HG02610 (cell line): ENCODE results near the gene ANO1.
"Not testable (repeated sequence)": the region's sequence is repeated elsewhere in the genome, so short reads cannot be mapped to it uniquely, and the experiment has no call there.

ENCODE experiments used
- ATAC-seq: cut with Tn5 transposase; IDR thresholded peaks from one replicate; pipeline ENCODE4 v1.9.1; 2021; ENCODE audit warnings: mild to moderate bottlenecking, moderate library complexity; ENCODE audit not compliant: unreplicated experiment

Gene ANO1

DNA sequence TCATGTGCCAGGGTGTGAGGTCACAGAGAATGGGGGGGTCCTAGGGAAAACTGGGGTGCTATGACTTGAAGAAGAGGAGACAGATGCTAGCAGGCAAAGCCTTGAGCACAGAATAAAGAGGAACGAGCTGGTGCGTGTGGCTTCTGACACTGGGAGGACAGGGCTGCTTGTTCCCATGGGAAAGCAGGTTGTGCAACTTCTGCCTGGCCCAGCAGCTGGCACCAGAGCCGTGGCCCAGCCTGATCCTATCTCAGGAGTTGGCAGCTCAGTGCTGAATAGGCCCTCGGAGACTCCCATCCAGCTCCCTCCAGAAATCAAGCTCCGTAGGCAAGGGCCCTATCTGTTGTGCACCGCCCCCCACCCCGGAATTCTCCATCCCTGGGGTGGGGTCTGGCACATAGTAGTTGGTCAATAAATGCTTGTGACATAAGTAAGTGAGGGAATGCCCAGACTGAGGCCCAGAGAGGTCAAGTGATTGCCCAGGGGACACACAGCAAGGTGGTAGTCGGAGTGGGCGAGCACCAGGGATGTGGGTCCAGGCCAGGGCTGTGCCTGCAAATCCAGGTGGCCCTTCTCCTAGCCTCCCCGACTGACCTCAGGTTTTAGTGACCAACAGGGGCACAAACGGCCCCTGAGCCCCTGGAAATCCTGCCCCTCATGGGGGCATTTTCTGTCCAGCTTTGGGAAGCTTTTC lies 105.5 kb downstream of the ANO1 start:
- ATAC-seq: no peak

DNA sequence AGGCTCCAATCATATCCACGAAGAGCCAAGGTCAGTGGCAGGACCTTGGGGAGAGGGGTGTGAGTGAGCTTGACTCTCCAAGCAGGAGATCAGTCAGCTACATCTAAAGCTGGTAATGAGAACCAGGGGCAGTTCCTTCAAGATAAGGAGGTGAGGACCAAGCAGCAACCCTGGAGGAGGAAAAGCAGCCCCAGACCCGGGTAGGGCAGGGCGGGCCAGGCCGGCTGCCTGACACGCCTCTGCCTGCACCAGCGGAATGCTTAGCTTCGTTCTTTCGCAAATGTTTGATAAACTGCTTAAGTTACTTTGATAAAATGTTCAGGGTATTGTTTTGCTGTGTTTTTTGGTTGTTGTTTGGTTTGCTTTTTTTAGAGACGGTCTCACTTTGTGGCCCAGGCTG lies 106.3 kb downstream of the ANO1 start:
- no peak for ATAC-seq

DNA sequence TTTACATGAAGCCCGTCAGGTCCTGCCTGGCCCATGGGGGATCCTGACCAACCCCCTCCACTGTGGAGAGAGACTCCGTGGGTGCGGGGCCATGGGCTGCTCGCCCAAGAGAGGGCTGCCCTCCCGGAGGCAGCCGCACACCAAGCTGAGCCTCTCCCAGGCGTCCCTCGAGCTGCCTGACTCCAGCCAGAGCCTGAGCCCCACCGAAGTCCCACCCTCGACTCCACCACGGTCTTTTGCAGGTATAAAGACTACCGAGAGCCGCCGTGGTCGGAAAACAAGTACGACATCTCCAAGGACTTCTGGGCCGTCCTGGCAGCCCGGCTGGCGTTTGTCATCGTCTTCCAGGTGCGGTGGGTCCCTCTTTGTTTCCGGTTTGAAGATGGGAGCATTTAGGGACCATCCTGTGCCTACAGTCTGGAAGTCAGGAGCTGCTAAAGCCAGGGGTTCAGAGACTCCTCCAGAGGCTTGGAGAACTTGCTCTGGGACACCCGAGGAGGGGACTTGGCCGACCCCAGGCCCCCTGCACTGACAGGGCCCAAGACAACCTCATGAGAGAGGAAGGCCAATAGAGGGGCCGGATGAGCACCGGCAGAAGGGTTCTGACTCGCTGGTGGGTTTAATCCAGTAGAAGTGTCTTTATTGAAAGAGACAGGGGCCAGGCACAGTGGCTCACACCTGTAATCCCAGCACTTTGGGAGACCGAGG lies 107.4 kb downstream of the ANO1 start:
- no peak for ATAC-seq

DNA sequence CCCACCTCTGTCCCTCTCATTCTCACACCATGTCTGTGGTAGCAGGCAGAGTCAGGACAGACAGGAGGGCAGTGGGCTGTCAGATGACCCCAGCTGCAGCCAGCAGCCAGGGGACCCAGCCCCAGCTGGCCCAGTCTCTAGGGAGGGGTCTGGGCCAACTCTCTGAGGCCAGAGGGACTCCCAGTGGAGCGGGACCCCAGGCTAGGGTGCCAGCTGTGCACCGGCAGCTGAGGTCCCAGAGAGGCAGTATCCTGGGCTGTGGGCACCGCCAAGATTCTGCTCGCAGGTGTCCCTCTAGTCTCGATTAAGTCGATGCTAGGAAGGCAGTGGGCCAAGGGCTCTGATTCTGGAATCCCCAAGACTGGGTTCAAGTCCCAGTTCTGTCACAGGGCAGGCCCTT lies 108.3 kb downstream of the ANO1 start:
- no peak for ATAC-seq

DNA sequence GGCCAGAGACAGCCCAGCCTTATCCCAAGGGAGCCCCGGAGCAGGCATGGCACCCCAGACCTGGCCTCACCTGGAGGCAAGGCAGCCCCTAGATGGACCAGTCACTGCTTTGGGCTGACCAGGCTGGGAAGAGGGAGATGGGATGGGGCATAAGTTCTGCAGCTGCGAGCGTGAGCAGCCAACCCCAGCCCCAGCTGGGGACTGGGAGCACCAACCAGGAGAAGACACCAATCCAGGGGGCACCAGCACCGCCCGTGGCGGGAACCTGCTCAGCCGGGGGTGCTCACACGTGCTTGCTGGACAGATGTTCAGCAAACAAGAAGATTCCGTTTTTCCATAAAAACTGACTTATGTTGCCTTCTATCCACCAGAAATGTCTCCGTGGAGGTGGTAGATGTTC lies 108.8 kb downstream of the ANO1 start:
- no peak for ATAC-seq

DNA sequence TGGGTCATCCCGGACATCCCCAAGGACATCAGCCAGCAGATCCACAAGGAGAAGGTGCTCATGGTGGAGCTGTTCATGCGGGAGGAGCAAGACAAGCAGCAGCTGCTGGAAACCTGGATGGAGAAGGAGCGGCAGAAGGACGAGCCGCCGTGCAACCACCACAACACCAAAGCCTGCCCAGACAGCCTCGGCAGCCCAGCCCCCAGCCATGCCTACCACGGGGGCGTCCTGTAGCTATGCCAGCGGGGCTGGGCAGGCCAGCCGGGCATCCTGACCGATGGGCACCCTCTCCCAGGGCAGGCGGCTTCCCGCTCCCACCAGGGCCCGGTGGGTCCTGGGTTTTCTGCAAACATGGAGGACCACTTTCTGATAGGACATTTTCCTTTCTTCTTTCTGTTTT lies 109.7 kb downstream of the ANO1 start:
- ATAC-seq: no peak

DNA sequence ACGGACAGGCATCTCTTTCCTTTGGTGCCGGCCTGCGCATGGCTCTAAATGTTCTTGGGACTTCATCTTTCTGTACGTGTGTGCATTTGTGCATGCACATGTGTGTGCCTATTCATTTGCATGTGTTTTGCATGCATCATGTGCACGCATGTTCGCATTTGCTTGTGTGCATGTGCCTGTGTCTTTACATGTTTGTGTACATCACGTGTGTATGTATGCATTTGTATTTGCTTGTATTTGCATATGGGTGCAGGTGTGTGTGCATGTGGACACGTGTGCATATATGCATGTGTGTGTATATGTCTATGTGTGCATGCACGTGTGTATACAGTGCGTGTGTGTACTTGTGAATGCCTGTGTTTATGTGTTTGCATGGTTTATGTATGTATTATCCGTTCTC lies 111.5 kb downstream of the ANO1 start:
- ATAC-seq: no peak

DNA sequence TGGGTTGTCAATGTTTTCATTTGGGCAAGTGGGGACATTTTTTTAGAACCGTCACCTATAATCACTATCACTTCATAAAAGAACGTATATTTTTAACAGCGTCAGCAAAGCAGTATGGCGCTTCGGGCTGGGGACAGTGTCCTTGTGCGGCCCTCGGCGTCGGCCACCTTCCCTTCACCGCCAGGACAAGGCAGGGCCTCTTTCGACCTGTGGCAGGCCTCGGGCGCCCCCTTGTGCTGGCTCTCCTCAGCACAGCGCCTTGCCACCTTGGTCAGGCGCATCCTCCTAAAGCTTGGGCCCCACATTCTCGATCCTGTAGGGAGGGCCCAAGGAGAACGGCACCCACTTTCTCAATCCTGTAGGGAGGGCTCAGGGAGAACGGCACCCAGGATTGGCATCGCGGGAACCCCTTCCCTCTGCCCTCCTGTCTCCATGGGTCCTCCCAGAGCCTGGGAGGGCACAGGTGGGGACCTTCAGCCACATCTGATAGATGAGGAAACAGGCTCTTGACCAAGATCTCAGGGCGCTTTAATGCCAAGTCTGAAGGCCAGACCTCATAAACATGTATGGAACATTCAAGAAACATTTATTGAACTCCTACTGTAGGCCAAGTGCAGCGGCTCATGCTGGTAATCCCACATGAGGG lies 113.5 kb downstream of the ANO1 start:
- ATAC-seq: no peak

DNA sequence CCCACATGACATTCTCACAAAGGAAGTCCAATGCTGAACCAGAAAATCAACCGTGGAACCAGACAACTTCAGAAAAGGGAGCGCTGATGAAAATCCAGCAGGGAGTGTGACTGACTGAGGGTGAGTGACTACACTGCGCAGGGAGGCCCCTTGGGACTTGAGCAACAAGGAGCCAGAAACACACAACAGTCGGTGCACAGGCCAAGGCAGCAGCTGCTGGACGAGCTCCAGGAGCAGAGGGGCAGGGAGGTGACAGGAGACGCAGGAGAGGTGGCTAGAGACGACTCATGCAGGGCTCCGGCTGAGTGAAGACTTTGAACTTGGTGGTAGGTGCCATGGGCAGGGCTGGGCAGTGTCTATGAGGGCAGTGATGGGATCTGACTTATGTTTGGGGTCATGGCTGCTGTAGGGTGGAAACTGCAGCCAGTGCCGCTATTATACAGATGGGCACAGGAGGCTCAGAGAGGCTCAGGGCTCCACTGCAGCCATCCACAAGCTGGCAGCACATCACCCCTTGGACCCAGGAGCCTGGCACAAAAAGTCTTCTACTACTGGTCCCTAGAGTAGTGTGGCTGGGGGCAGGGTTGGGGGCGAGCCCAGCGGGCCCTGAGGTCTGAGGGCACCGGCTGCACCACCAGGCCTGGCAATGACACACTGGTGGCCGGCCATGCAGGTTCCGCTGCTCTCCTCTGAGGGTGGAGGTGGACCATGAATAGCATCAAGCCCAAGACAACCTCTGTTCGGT lies 114.7 kb downstream of the ANO1 start:
- no peak for ATAC-seq

DNA sequence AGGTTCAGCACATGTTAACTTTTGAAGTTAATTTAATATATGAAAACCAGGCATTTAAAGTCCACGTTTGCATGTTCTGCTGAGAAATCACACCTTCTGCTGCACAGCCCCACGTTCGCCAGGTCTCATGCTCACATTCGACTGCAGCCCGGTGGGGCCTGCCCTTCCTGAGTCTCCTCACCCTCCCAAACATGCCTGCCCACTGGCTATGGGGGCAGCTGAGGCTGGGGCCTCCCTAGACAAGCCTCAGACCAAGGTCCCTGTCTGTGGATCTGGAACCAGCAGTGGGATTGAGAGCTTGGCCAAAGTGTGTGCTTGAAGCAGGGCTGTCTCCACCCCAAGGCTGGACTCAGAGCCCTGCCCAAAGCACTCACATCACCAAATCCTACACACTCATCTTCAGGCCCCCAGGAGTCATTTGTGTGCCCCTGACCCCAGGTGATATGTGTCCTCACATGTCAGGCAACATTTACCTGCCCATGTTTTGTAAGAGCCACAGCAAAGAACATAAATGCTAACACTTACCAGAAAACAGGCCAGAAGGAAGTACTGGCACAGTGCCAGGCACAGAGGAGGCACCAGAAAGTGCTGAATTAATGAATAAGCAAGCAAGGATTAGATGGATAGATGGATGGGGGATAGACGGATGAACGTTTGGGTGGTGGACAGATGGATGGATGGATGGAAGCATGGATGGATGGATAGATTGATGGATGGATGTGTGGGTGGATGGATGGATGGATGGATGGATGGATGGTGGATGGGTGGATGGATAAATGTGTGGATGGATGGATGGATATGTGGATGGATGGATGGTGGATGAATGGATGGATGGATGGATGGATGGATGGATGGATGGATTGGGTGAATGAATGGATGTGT lies 115.5 kb downstream of the ANO1 start:
- no peak for ATAC-seq

DNA sequence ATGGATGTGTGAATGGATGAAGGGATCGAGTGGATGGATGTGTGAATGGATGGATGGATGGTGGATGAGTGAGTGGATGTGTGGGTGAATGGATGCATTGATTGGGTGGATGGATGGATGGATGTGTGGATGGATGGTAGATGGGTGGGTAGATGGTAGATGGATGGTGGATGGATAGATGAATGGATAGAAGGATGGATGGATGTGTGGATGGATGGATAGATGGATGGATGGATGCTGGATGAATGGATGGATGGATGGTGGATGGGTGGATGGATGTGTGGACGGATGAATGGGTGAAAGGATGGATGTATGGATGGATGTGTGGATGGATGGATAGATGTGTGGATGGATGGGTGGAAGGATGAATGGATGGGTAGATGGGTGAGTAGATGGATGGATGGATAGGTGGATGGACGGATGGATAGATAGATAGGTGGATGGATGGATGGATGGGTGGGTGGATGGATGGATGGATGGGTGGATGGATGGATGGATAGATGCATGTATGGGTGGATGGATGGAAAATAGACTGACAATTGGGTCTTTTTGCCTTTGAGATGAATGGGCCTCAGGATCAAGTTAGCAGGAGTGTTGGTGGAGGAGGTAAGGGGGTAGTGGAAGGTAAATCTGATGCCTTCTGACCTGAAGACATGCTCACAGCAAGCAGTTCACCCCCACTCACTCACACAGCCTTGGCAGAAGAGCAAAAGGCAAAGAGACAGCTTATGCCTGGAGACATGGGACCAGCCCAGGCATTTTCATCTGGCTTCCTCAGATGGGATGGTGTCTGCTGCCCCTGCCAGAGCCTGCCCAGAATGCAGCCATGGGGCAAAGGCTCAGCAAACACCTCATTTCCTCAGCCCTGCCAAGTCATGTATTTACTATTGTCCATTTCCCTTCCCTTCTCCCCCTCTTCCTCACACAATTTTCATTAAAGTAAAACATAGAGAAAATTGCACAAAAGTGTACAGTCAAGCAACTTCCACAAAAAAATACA lies 117.0 kb downstream of the ANO1 start:
- ATAC-seq: no peak

DNA sequence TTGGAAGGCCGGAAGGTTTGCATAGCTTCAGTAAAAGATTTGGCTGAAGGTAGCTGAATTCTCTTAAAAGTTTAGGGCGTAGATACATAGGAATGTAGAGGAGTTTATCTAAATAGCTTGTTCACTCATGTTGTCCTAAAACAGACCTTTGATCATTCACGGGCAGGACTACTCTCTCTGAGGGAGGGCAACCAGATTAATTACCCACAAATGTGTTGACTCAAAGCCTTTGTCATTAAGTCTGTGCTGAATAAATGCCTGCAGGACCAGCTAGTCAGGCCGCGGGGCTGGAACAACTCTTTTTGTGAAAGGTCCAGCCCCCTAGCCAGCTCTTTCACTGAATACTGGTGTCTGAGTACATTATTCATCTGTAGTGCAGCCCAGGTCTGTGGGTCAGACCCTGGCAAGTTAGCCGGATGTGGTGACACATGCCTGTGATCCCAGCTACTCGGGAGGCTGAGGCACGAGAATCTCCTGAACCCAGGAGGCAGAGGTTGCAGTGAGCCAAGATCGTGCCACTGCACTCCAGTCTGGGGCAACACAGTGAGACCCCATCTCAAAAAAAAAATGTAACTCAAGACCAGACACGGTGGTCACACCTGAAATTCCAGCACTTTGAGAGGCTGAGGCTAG lies 122.2 kb downstream of the ANO1 start:
- ATAC-seq: no peak

DNA sequence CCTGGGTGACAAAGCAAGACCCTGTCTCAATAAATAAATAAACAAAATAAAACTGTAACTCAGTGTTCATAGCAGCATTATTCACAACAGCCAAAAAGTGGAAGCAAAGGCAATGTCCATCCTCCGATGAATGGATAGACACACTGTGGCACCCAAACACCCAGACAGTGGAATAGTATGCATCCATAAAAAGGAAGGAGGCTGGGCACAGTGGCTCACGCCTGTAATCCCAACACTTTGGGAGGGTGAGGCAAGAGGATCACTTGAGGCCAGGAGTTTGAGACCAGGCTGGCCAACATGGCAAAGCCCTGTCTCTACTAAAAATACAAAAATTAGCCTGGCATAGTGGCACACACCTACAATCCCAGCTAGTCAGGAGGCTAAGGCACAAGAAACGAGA lies 122.9 kb downstream of the ANO1 start:
- ATAC-seq: not testable (repeated sequence)

DNA sequence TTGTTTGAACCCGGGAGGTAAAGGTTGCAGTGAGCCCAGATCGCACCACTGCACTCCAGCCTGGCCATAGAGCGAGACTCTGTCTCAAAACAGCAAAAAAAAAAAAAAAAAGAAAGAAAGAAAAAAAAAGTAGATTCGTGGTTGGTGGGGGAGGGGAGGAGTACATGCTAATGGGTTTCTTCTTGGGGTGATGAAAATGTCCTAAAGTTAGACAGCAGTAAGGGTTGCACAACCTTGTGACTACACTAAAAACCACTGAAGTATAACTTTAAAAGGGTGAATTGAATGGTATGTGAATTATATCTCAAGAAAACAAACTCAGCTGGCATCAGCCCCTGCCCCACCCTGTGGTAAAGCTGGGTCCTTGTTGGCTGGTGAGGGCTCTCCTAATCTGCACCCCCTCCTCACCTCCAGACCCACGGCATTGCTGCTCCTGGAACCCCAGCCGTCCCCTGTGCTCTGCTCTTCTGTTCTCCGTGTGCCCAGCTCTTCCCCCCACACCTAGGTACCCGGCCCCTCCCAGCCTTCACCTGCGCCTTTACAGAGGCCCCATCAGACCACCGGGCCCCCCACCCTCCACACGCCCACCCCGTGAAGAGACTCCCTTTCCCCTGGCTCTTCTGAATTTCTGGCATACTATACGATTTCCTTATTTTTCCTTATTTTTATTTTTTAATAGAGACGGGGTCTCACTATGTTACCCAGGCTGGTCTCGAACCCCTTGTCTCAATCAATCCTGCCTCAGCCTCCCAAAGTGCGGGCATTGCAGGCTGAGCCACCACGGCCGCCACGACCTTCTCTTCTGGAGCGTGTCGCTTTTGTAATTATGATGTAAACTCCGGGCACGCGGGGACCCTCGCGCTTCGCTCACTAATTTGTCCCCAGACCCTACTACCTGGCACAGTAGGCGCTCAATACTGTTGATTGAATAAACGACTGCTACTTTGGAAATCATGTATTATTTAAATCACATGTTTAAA lies 124.1 kb downstream of the ANO1 start:
- ATAC-seq: no peak

DNA sequence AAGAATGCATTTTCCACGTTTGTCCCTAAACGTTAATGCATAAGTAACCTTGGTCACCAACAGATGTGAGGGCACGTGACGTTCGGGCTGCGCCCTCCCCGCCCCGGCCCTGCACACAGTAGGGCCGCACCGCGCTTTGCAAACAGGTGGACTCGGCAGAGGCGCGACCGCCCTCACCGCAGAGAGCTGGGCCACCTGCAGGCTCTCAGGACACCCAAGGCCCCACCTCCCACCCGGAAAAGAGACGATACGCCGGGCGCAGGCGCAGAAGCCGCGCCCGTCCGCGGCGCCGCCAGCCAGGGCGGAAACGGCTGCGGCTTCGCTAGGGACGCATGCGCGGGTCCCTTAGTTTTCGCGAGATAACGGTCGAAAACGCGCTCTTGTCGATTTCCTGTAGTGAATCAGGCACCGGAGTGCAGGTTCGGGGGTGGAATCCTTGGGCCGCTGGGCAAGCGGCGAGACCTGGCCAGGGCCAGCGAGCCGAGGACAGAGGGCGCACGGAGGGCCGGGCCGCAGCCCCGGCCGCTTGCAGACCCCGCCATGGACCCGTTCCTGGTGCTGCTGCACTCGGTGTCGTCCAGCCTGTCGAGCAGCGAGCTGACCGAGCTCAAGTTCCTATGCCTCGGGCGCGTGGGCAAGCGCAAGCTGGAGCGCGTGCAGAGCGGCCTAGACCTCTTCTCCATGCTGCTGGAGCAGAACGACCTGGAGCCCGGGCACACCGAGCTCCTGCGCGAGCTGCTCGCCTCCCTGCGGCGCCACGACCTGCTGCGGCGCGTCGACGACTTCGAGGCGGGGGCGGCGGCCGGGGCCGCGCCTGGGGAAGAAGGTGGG lies 125.0 kb downstream of the ANO1 start, which contains the start of gene FADD:
FADD (plus strand) TSS at position 377 of the 831 bp plus-strand sequence; CDS start at position 541, 164 bp downstream.
- peak; percentile 72 for ATAC-seq

DNA sequence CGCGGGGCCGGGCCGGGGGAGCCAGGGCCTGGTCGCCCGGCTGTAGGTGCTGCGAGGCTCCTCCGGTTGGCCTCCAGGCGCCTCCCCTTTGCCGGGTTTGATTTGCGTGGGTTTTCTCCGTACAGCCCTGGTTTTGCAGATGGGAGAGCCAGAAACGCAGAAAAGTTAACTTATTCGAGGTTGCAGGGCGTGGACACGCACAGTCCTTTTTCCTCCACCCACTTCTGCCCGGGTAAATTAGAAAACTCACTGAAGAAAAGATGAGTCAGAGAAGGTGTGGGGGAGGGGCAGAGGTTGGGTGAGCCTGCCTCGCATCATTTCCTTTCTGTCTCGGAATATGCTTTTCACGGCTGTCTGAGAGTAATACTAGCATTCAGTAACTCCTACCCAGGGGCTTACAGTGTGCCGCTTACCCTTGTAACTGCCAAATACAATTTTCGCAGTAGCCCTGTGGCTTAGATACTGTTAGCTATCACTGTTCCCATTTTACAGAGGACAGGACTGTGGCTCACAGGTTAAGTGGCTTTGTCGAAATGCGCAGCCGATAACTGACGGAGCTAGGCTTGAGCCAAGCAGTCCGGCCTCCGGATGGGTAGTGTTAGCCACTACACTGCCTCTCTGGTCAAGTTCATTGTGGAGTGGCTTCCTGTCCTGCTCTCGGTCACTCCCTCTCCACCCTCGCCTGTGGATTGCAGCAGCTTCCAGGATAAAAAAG lies 125.8 kb downstream of the ANO1 start:
- ATAC-seq: peak; percentile 25
